ENCODE measurements around the gene FASN. TPM values are rescaled to one million over a fixed set of nuclear protein-coding genes. Genes with fewer than 3 reads are reported as not detected.

FASN gene
- polyA plus RNA-seq, 2 of the 4 experiments (the other 2 are of a cell fraction), result 12.9 to 169 TPM

DNA sequence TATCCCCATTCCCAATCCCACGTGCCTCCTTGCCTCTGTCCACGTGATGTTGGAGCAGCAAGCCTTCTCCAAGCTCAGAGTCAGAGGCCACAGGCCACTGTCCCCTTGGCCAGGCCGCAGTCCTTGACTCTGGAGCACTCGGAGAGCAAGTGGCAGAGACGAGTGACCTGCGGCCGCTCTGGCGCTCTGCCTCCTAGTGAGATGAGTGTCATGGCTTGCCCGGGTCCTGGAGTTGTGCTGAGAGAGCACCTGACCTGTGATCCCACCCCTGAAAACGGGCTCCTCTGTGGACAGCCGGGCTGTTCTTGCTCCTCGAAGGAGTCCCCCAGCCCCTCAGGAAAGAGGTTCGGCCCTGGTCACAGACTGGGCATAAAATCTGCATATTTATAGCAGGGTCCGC lies 10.0 kb upstream of the FASN start:
- Histone ChIP-seq H3K4me3 (no peak overlapping the region), H3K9me3 (no peaks in the 10 kb centered on the region), H3K4me2 (no peak overlapping the region), H3K27ac (no peak overlapping the region), H3K4me1 (peaks cover 39% of the 10 kb centered on the region)
- WGBS (ENCODE audit: missing lambda C conversion rate), result 84% methylated on average over 10 of the region's 14 CpGs
- POLR2A ChIA-PET, result interaction anchor here (0.7 kb wide), 1 partner anchor 10 kb away, joined by 3 read pairs; the partner anchor contains the start of gene FASN
- no peak for FAIRE-seq
- no peak for ATAC-seq
- TF ChIP-seq JUN (IDR thresholded peaks at IDR 0.05) (0 out of 5 replicates have a peak, but pooled peaks of 1 of the 2 experiments have one; percentile 13), KDM1A (IDR thresholded peaks at IDR 0.05; ENCODE audit: low read depth) (no peak)
- no peak for DNase-seq (ENCODE audit: low read depth in 1 of 2, low spot score in 1 of 2)
- CTCF ChIA-PET, result interaction anchor here (0.6 to 4.2 kb wide), 8 partner anchors 10 to 168 kb away, joined by 3 to 35 read pairs (median 3); partner anchors contain the start of gene FASN

DNA sequence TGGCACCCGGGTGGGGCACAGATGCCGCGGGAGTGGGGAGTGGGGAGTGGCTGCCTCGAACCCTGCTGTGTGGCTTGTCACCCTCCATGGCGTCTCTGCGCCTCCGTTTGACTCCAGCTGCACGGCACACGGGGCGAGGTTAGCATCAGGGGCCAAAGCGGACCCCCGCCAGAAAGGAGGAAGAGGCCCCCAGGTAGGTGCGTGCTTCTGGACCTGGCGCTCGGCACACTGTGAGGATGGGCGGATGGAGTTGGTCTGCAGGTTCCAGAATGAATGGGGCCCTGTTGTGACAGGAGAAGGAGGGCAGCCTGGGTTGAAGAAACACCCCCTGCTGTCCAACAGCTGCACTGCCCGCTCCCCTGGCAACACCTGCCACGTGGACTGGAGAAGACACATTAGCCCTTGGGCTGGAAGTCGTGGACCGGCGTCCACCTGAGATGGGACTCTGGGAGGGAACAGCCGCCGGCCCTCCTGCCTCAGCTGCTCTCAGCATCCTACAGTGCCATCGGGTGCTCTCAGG lies 9.4 kb upstream of the FASN start:
- H3K4me2 ChIP-seq, result no peak overlapping the region
- TF ChIP-seq, protein P1, sequence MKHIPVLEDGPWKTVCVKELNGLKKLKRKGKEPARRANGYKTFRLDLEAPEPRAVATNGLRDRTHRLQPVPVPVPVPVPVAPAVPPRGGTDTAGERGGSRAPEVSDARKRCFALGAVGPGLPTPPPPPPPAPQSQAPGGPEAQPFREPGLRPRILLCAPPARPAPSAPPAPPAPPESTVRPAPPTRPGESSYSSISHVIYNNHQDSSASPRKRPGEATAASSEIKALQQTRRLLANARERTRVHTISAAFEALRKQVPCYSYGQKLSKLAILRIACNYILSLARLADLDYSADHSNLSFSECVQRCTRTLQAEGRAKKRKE (CRISPR knock-in tag; IDR thresholded peaks at IDR 0.05; ENCODE audit: low read depth), result no peak
- no peak for TF ChIP-seq MAFK (IDR thresholded peaks at IDR 0.05; ENCODE audit: partially characterized antibody)
- TF ChIP-seq, protein P2, sequence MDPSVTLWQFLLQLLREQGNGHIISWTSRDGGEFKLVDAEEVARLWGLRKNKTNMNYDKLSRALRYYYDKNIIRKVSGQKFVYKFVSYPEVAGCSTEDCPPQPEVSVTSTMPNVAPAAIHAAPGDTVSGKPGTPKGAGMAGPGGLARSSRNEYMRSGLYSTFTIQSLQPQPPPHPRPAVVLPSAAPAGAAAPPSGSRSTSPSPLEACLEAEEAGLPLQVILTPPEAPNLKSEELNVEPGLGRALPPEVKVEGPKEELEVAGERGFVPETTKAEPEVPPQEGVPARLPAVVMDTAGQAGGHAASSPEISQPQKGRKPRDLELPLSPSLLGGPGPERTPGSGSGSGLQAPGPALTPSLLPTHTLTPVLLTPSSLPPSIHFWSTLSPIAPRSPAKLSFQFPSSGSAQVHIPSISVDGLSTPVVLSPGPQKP (IDR thresholded peaks at IDR 0.05; ENCODE audit: low read depth, low read length), result no peak
- TF ChIP-seq, protein P3, sequence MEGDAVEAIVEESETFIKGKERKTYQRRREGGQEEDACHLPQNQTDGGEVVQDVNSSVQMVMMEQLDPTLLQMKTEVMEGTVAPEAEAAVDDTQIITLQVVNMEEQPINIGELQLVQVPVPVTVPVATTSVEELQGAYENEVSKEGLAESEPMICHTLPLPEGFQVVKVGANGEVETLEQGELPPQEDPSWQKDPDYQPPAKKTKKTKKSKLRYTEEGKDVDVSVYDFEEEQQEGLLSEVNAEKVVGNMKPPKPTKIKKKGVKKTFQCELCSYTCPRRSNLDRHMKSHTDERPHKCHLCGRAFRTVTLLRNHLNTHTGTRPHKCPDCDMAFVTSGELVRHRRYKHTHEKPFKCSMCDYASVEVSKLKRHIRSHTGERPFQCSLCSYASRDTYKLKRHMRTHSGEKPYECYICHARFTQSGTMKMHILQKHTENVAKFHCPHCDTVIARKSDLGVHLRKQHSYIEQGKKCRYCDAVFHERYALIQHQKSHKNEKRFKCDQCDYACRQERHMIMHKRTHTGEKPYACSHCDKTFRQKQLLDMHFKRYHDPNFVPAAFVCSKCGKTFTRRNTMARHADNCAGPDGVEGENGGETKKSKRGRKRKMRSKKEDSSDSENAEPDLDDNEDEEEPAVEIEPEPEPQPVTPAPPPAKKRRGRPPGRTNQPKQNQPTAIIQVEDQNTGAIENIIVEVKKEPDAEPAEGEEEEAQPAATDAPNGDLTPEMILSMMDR (IDR thresholded peaks at IDR 0.05), result 0 out of 3 replicates have a peak, but pooled peaks have one; percentile 8
- no peak for TF ChIP-seq SREBF2 (IDR thresholded peaks at IDR 0.05)
- CTCF ChIA-PET, result interaction anchor here (0.6 to 4.2 kb wide), 10 partner anchors 8 to 86 kb away, joined by 3 to 35 read pairs (median 3); partner anchors contain the start of gene FASN
- no peaks in the 10 kb centered on the region for H3K9me3 ChIP-seq
- H3K4me3 ChIP-seq, result no peak overlapping the region
- H3K4me1 ChIP-seq, result peaks cover 40% of the 10 kb centered on the region
- no peak for FAIRE-seq
- peak; percentile 48 to 49 for ATAC-seq
- POLR2A ChIA-PET, result interaction anchor here (1.7 kb wide), 1 partner anchor 9 kb away, joined by 10 read pairs; the partner anchor contains the start of gene FASN
- peak; percentile 59 to 62 for DNase-seq (ENCODE audit: low read depth in 1 of 2, low spot score in 1 of 2)
- H3K27ac ChIP-seq, result no peak overlapping the region; a peak in 1 of 6 replicates
- 90% methylated on average over 24 of the region's 24 CpGs for WGBS (ENCODE audit: missing lambda C conversion rate)

DNA sequence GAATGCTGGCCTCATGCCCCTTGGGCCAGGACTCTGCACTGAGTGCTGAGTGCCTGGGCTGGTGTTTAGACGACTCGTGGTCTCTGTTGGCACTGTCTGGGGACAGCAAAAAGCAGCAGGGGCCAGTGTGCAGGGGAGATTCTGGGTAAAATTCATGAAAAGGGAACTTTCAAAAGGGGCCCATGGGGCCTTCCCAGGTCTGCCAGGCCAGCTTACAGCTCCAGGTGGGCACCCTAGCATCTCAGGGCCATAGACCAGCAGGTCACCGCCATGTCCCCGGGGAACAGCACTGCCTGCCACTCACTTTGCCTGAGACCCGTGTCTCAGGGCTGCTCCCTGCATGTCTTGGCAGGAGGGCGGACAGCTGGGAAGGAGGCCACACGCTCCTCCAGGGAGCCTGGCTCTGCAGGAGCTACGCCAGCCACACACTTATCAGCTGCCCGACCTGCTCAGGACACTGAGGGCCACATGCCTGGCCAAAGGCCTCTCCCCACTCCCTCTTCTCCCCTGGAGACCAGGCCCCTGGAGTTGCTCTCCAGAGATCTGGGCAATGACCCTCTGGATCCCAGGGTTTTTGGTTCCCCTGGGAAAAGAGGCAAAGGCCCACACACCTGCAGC lies 8.8 kb upstream of the FASN start:
- no peak overlapping the region for H3K4me3 ChIP-seq
- FAIRE-seq (no peak), DNase-seq (ENCODE audit: low read depth in 1 of 2, low spot score in 1 of 2) (no peak), ATAC-seq (peak in 1 of 2 experiments; percentile 8; a peak in 3 of 6 replicates)
- H3K9me3 ChIP-seq, result no peaks in the 10 kb centered on the region
- peak overlapping the region; percentile 54 to 73 for H3K27ac ChIP-seq
- TF ChIP-seq JUN (IDR thresholded peaks at IDR 0.05), result no peak
- TF ChIP-seq, protein P4, sequence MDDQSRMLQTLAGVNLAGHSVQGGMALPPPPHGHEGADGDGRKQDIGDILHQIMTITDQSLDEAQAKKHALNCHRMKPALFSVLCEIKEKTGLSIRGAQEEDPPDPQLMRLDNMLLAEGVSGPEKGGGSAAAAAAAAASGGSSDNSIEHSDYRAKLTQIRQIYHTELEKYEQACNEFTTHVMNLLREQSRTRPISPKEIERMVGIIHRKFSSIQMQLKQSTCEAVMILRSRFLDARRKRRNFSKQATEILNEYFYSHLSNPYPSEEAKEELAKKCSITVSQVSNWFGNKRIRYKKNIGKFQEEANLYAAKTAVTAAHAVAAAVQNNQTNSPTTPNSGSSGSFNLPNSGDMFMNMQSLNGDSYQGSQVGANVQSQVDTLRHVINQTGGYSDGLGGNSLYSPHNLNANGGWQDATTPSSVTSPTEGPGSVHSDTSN (IDR thresholded peaks at IDR 0.05), result no peak; the same call in 1 of the 2 replicates
- TF ChIP-seq ZC3H11A (IDR thresholded peaks at IDR 0.05), result no peak
- no peak for TF ChIP-seq HOXB5 (CRISPR knock-in tag; IDR thresholded peaks at IDR 0.05)
- TF ChIP-seq FOSB (CRISPR knock-in tag; IDR thresholded peaks at IDR 0.05), result no peak
- no peak for TF ChIP-seq FOSL2 (IDR thresholded peaks at IDR 0.05)
- no peak for TF ChIP-seq FOSL2 (CRISPR knock-in tag; IDR thresholded peaks at IDR 0.05)
- TF ChIP-seq PHF8 (IDR thresholded peaks at IDR 0.05; ENCODE audit: borderline replicate concordance, low read depth), result no peak
- no peak for TF ChIP-seq HEYL (CRISPR knock-in tag; IDR thresholded peaks at IDR 0.05)
- TF ChIP-seq TP53 (CRISPR knock-in tag; IDR thresholded peaks at IDR 0.05), result no peak
- TF ChIP-seq CBX2 (IDR thresholded peaks at IDR 0.05; ENCODE audit: borderline replicate concordance, low read depth), result no peak
- H3K4me1 ChIP-seq, result peaks cover 46% of the 10 kb centered on the region
- peak overlapping the region; percentile 48 for H3K4me2 ChIP-seq
- WGBS (ENCODE audit: missing lambda C conversion rate), result 70% methylated on average over 5 of the region's 9 CpGs
- ChIA-PET POLR2A (interaction anchor here (1.7 kb wide), 1 partner anchor 8 kb away, joined by 10 read pairs; the partner anchor contains the start of gene FASN), CTCF (interaction anchor here (0.8 to 4.2 kb wide), 12 partner anchors 8 to 92 kb away, joined by 3 to 35 read pairs (median 4); no protein-coding TSS in a partner anchor)

All from A549 (cell line).